ENCODE results near the gene PRR13.

PRR13 gene

DNA sequence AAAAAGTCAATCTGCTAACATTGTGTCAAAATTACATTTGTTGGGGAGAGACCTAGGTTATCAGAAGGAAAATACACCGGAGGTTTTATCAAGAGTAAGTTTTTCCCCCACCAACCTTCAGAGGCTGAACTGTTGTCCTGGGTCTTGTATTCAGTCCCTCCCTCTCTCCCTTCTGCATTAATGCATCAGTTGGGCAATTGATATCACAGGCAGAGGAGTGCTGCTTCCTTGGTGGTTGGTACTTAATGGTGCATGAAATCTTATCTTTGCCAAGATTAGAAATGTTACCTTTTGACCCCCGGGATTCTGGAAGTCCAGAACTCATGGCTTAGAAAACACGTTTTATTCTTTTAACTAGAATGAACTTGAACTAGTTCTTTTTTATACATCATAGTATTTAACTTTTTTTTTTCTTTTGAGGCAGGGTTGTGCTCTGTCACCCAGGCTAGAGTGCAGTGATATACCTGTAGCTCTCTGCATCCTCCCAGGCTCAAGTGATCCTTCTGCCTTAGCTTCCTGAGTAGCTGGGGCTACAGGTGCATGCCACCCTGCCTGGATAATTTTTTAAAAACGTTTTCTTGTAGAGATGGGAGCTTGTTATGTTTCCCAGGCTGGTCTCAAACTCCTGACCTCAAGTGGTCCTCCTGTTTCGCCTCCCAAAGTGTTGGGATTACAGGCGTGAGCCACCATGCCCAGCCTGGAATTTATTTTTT lies 15.3 kb downstream of the PRR13 start:
- Histone ChIP-seq H3F3A (ENCODE audit: control insufficient read depth, insufficient read depth) (peaks cover 29% of the 10 kb centered on the region), H3K27me3 (ENCODE audit: control insufficient read depth, low read length) (no peaks in the 10 kb centered on the region), H3K4me2 (ENCODE audit: low read length) (no peak overlapping the region), H3K9me3 (ENCODE audit: control insufficient read depth, insufficient read depth, low read length) (no peaks in the 10 kb centered on the region), H3K36me3 (ENCODE audit: control insufficient read depth, low read length) (peaks cover 97% of the 10 kb centered on the region), H3K4me3 (ENCODE audit: low read length) (no peak overlapping the region), H3K27ac (ENCODE audit: low read depth, low read length) (no peak overlapping the region), H3K4me1 (ENCODE audit: control insufficient read depth, low read length) (peaks cover 23% of the 10 kb centered on the region), H3K79me2 (ENCODE audit: control insufficient read depth, low read length) (peaks cover 96% of the 10 kb centered on the region), H4K20me1 (ENCODE audit: control insufficient read depth, insufficient read depth, low read depth, low read length) (peaks cover 45% of the 10 kb centered on the region), H3K9me2 (replicated peaks; ENCODE audit: control insufficient read depth, low read length) (no peaks in the 10 kb centered on the region)
- TF ChIP-seq EZH2phosphoT487 (IDR thresholded peaks at IDR 0.05; ENCODE audit: borderline replicate concordance, low read length): no peak
- TF ChIP-seq CTCF (IDR thresholded peaks at IDR 0.05; ENCODE audit: low read depth, low read length, poor library complexity, severe bottlenecking): no peak

DNA sequence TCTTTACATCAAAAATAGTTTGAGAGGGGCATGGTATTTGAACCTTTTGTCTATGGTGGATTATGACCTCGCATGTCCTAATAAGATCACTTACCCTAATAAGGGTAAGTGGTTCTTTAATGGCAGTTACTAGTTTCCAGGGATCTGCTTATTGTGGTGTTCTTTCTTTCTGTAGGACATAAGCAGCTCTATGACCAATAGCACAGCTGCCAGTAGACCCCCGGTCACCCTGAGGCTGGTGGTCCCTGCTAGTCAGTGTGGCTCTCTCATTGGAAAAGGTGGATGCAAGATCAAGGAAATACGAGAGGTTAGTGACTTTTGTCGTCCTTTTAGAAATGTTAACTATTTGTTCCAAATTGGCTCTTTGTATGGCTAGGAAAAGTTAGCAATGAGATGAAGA lies 17.6 kb downstream of the PRR13 start:
- Histone ChIP-seq H3K9me2 (replicated peaks; ENCODE audit: control insufficient read depth, low read length) (no peaks in the 10 kb centered on the region), H3F3A (ENCODE audit: control insufficient read depth, insufficient read depth) (peaks cover 27% of the 10 kb centered on the region), H3K4me1 (ENCODE audit: control insufficient read depth, low read length) (peaks cover 10% of the 10 kb centered on the region), H3K36me3 (ENCODE audit: control insufficient read depth, low read length) (peaks cover 99% of the 10 kb centered on the region), H3K4me3 (ENCODE audit: low read length) (no peak overlapping the region), H3K4me2 (ENCODE audit: low read length) (no peak overlapping the region), H3K27me3 (ENCODE audit: control insufficient read depth, low read length) (no peaks in the 10 kb centered on the region), H3K79me2 (ENCODE audit: control insufficient read depth, low read length) (peaks cover 98% of the 10 kb centered on the region), H4K20me1 (ENCODE audit: control insufficient read depth, insufficient read depth, low read depth, low read length) (peaks cover 35% of the 10 kb centered on the region), H3K9me3 (ENCODE audit: control insufficient read depth, insufficient read depth, low read length) (no peaks in the 10 kb centered on the region), H3K27ac (ENCODE audit: low read depth, low read length) (no peak overlapping the region)
- TF ChIP-seq CTCF (IDR thresholded peaks at IDR 0.05; ENCODE audit: low read depth, low read length, poor library complexity, severe bottlenecking): no peak
- no peak for TF ChIP-seq EZH2phosphoT487 (IDR thresholded peaks at IDR 0.05; ENCODE audit: borderline replicate concordance, low read length)

DNA sequence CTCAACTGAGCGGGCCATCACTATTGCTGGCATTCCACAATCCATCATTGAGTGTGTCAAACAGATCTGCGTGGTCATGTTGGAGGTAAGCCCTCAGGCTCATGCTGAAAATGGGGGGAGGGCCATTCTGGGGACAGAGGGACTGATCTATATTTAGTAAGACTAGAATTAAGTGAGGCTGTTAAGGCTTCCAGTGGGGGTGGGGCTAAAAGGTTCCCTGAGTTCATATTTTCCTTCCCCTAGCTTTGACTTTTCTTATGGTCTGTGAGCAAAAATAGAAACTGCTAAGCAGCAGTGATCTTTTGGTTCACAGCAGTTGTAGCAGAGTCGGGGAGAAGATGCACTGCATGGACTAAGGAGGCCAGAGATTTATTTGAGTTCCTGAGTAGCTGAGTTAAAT lies 19.5 kb downstream of the PRR13 start:
- H3K4me2 ChIP-seq (ENCODE audit: low read length): no peak overlapping the region

GRCh38 chr12:53461591-53461990 lies 20.1 kb downstream of the PRR13 start:
- H3K27me3 ChIP-seq (ENCODE audit: control insufficient read depth, low read length): no peaks in the 10 kb centered on the region
- no peaks in the 10 kb centered on the region for H3K9me3 ChIP-seq (ENCODE audit: control insufficient read depth, insufficient read depth, low read length)
- peaks cover 15% of the 10 kb centered on the region for H3F3A ChIP-seq (ENCODE audit: control insufficient read depth, insufficient read depth)
- H3K4me2 ChIP-seq (ENCODE audit: low read length): no peak overlapping the region
- no peak overlapping the region for H3K4me3 ChIP-seq (ENCODE audit: low read length)
- no peak for TF ChIP-seq EZH2phosphoT487 (IDR thresholded peaks at IDR 0.05; ENCODE audit: borderline replicate concordance, low read length)
- no peak for TF ChIP-seq CTCF (IDR thresholded peaks at IDR 0.05; ENCODE audit: low read depth, low read length, poor library complexity, severe bottlenecking)
- no peak overlapping the region for H3K27ac ChIP-seq (ENCODE audit: low read depth, low read length)
- peaks cover 19% of the 10 kb centered on the region for H4K20me1 ChIP-seq (ENCODE audit: control insufficient read depth, insufficient read depth, low read depth, low read length)
- H3K4me1 ChIP-seq (ENCODE audit: control insufficient read depth, low read length): 0 out of 2 replicates have a peak, but pooled peaks cover 3% of the 10 kb centered on the region
- H3K9me2 ChIP-seq (replicated peaks; ENCODE audit: control insufficient read depth, low read length): no peaks in the 10 kb centered on the region
- H3K36me3 ChIP-seq (ENCODE audit: control insufficient read depth, low read length): peaks cover 99% of the 10 kb centered on the region
- H3K79me2 ChIP-seq (ENCODE audit: control insufficient read depth, low read length): peaks cover 95% of the 10 kb centered on the region

More for the DNA sequence above, 19.5 kb downstream of the PRR13 start:
- H3K27me3 ChIP-seq (ENCODE audit: control insufficient read depth, low read length): no peaks in the 10 kb centered on the region
- no peaks in the 10 kb centered on the region for H3K9me3 ChIP-seq (ENCODE audit: control insufficient read depth, insufficient read depth, low read length)
- peaks cover 20% of the 10 kb centered on the region for H4K20me1 ChIP-seq (ENCODE audit: control insufficient read depth, insufficient read depth, low read depth, low read length)
- 0 out of 2 replicates have a peak, but pooled peaks cover 3% of the 10 kb centered on the region for H3K4me1 ChIP-seq (ENCODE audit: control insufficient read depth, low read length)
- no peak overlapping the region for H3K4me3 ChIP-seq (ENCODE audit: low read length)
- H3K9me2 ChIP-seq (replicated peaks; ENCODE audit: control insufficient read depth, low read length): no peaks in the 10 kb centered on the region
- no peak overlapping the region for H3K27ac ChIP-seq (ENCODE audit: low read depth, low read length)
- H3K79me2 ChIP-seq (ENCODE audit: control insufficient read depth, low read length): peaks cover 95% of the 10 kb centered on the region
- no peak for TF ChIP-seq EZH2phosphoT487 (IDR thresholded peaks at IDR 0.05; ENCODE audit: borderline replicate concordance, low read length)
- H3K36me3 ChIP-seq (ENCODE audit: control insufficient read depth, low read length): peaks cover 99% of the 10 kb centered on the region
- peaks cover 15% of the 10 kb centered on the region for H3F3A ChIP-seq (ENCODE audit: control insufficient read depth, insufficient read depth)

Data from DOHH2 (cell line).